Thoracic aorta (tissue), 2 donors: ENCODE measurements around the gene ENTPD5. TPM values are rescaled to one million over a fixed set of nuclear protein-coding genes. Genes with fewer than 3 reads are reported as not detected.
A peak's percentile ranks its signal among the peaks of the same experiment; 100 is the strongest.

Source experiments
- ATAC-seq: fragments of 150-250 bp; one replicate; pipeline ENCODE4 v1.8.0; 2017; ENCODE audit warnings: low read depth; ENCODE audit not compliant: insufficient number of reproducible peaks, low FRiP score
- DNase-seq: peaks from one replicate; pipeline ENCODE4 v3.0.0-alpha.2; 2020; ENCODE audit warnings: low spot score
- H3K27ac ChIP-seq, 2 donors: fragments of 200-600 bp; sonication (generic); 1 replicate in 1 of 2; 2 replicates in 1 of 2; pipeline ENCODE4 v1.5.1; 2016; ENCODE audit warnings: mild to moderate bottlenecking in 2 of 2, moderate library complexity in 2 of 2
- H3K27me3 ChIP-seq: fragments of 200-600 bp; sonication (generic); replicated peaks from 2 replicates; pipeline ENCODE4 v1.6.0; 2016; ENCODE audit warnings: mild to moderate bottlenecking; ENCODE audit not compliant: insufficient read depth
- H3K36me3 ChIP-seq: fragments of 200-600 bp; sonication (generic); one replicate; pipeline ENCODE4 v1.5.1; 2016
- H3K4me1 ChIP-seq, 2 donors: fragments of 200-600 bp; sonication (generic); 1 replicate in 1 of 2; 2 replicates in 1 of 2; pipeline versions ENCODE4 v1.5.1 to v1.6.0; 2016; ENCODE audit warnings: low read depth in 2 of 2, mild to moderate bottlenecking in 1 of 2; ENCODE audit not compliant: control insufficient read depth in 1 of 2
- H3K4me3 ChIP-seq: fragments of 200-600 bp; sonication (generic); 2 replicates; pipeline ENCODE4 v1.5.1; 2016; ENCODE audit warnings: mild to moderate bottlenecking
- H3K9me3 ChIP-seq: fragments of 200-600 bp; sonication (generic); 2 replicates; pipeline ENCODE4 v1.5.1; 2016
- CTCF ChIP-seq: fragments of 200-600 bp; sonication (generic); IDR thresholded peaks from one replicate; pipeline ENCODE4 v1.5.1; 2019; ENCODE audit warnings: antibody characterized with exemption
- total RNA-seq, 2 donors: library from RNA; depleted of rRNA; stranded (reverse); fragments of >200 nt; gene quantifications; one replicate each; pipeline versions ENCODE4 v1.1.0 to v1.2.3, GENCODE V29; 2016

ENTPD5 gene
- total RNA-seq, 2 donors from 2014 or later: 9.8 to 17.5 TPM

GRCh38 chr14:74049876-74050495 is 30.9 kb upstream of the ENTPD5 start:
- no peak for TF ChIP-seq CTCF

GRCh38 chr14:74048281-74048680 is 29.2 kb upstream of the ENTPD5 start:
- Histone ChIP-seq H3K36me3 (no peaks in the 10 kb centered on the region), H3K27ac (no peak overlapping the region), H3K9me3 (no peaks in the 10 kb centered on the region), H3K4me1 (no peaks in the 10 kb centered on the region), H3K27me3 (no peaks in the 10 kb centered on the region), H3K4me3 (no peak overlapping the region)
- DNase-seq (no peak), ATAC-seq (no peak)
- TF ChIP-seq CTCF: no peak

More at GRCh38 chr14:74049876-74050495, 30.9 kb upstream of the ENTPD5 start:
- no peak overlapping the region for H3K27ac ChIP-seq
- ATAC-seq: no peak
- DNase-seq: no peak
- no peak overlapping the region for H3K4me3 ChIP-seq
- no peaks in the 10 kb centered on the region for H3K36me3 ChIP-seq
- no peaks in the 10 kb centered on the region for H3K27me3 ChIP-seq
- H3K9me3 ChIP-seq: no peaks in the 10 kb centered on the region
- H3K4me1 ChIP-seq: no peaks in the 10 kb centered on the region

- ATAC-seq: no peak
- H3K36me3 ChIP-seq: no peaks in the 10 kb centered on the region
Measured at GRCh38 chr14:74045522-74045921, 26.4 kb upstream of the ENTPD5 start.

GRCh38 chr14:74042296-74042695 is 23.2 kb upstream of the ENTPD5 start:
- H3K27ac ChIP-seq: no peak overlapping the region
- ATAC-seq: no peak
- no peak for TF ChIP-seq CTCF

More at GRCh38 chr14:74045522-74045921, 26.4 kb upstream of the ENTPD5 start:
- Histone ChIP-seq H3K9me3 (no peaks in the 10 kb centered on the region), H3K27me3 (no peaks in the 10 kb centered on the region), H3K4me3 (no peak overlapping the region), H3K4me1 (no peaks in the 10 kb centered on the region), H3K27ac (no peak overlapping the region)
- TF ChIP-seq CTCF: no peak
- DNase-seq: no peak

GRCh38 chr14:74038020-74038859 is 19.2 kb upstream of the ENTPD5 start:
- no peaks in the 10 kb centered on the region for H3K27me3 ChIP-seq
- H3K4me1 ChIP-seq: no peaks in the 10 kb centered on the region
- peak; percentile 65 for TF ChIP-seq CTCF
- H3K4me3 ChIP-seq: no peak overlapping the region
- H3K9me3 ChIP-seq: no peaks in the 10 kb centered on the region
- DNase-seq (no peak), ATAC-seq (no peak)
- H3K27ac ChIP-seq: no peak overlapping the region
- no peaks in the 10 kb centered on the region for H3K36me3 ChIP-seq

More at GRCh38 chr14:74042296-74042695, 23.2 kb upstream of the ENTPD5 start:
- H3K36me3 ChIP-seq: no peaks in the 10 kb centered on the region
- H3K4me3 ChIP-seq: no peak overlapping the region
- DNase-seq: no peak
- H3K27me3 ChIP-seq: no peaks in the 10 kb centered on the region
- H3K9me3 ChIP-seq: no peaks in the 10 kb centered on the region
- no peaks in the 10 kb centered on the region for H3K4me1 ChIP-seq
